Endothelial cell of umbilical vein (primary cell): ENCODE measurements around the gene ACADVL. TPM values are rescaled to one million over a fixed set of nuclear protein-coding genes. Genes with fewer than 3 reads are reported as not detected.

Experiments
- BruUV-seq: library from RNA; stranded (reverse); fragments of 400-500 nt; replicated peaks from 2 replicates; lab custom pipeline; 2021; lab: Mats Ljungman, UMichigan
- CTCF ChIA-PET: fragments of 300-600, 350-600 bp; sonication (Branson Sonifier 250); formaldehyde crosslinking; loops from one replicate; lab custom pipeline; 2021; ENCODE audit warnings: antibody characterized with exemption, inconsistent platforms; lab: Charles Lee
- POLR2A ChIA-PET: fragments of 300-600, 350-600 bp; sonication (Branson Sonifier 250); formaldehyde crosslinking; loops from one replicate; lab custom pipeline; 2021; ENCODE audit warnings: antibody characterized with exemption, inconsistent platforms; lab: Charles Lee
- DNase-seq: peaks from one replicate; pipeline ENCODE4 v3.0.0-alpha.2; 2011; ENCODE audit warnings: low read depth, low spot score
- FAIRE-seq: peaks from 2 replicates; lab custom pipeline; 2011; peaks lifted over from hg19 to GRCh38; lab: Jason Lieb, UNC
- H2AFZ ChIP-seq: 2 replicates; pipeline ENCODE4 v1.6.0; 2012; ENCODE audit warnings: low read depth, low read length, control low read depth, inconsistent platforms
- H3K27ac ChIP-seq: 2 replicates; pipeline ENCODE4 v1.5.1; 2011; ENCODE audit warnings: low read depth, mild to moderate bottlenecking, control low read depth, low read length, moderate library complexity; ENCODE audit not compliant: insufficient read depth
- H3K27me3 ChIP-seq, 2 experiments: 2 replicates each; pipeline versions ENCODE4 v1.6.0 to v1.6.1; 2011; ENCODE audit warnings: low read length in 2 of 2, mixed read lengths in 1 of 2; ENCODE audit not compliant: control insufficient read depth in 2 of 2, insufficient read depth in 2 of 2
- H3K36me3 ChIP-seq, 2 experiments: 2 replicates in 1 of 2; 3 replicates in 1 of 2; pipeline ENCODE4 v1.5.1; 2011; ENCODE audit warnings: low read length in 2 of 2, mild to moderate bottlenecking in 1 of 2, moderate library complexity in 1 of 2; ENCODE audit not compliant: control insufficient read depth in 2 of 2, insufficient read depth in 2 of 2; ENCODE audit errors: extremely low read depth in 1 of 2
- H3K4me1 ChIP-seq: 3 replicates; pipeline ENCODE4 v1.5.1; 2011; ENCODE audit warnings: mild to moderate bottlenecking, low read length; ENCODE audit not compliant: control insufficient read depth, insufficient read depth; ENCODE audit errors: extremely low read depth
- H3K4me2 ChIP-seq: 2 replicates; pipeline ENCODE4 v1.6.1; 2011; ENCODE audit warnings: low read length, control low read depth, mixed read lengths; ENCODE audit not compliant: insufficient read depth
- H3K4me3 ChIP-seq, 3 experiments: fragments of 200-600 bp in 1 of 3; sonication (generic), shearing (Covaris generic) in 1 of 3; replicated peaks in 1 of 3; 2 replicates each; pipeline ENCODE4 v1.5.1; 2011 to 2016; ENCODE audit warnings: control low read depth in 3 of 3, low read length in 3 of 3, mild to moderate bottlenecking in 2 of 3, inconsistent platforms in 1 of 3, low read depth in 1 of 3, moderate library complexity in 1 of 3; ENCODE audit not compliant: insufficient read depth in 1 of 3
- H3K79me2 ChIP-seq: 2 replicates; pipeline ENCODE4 v1.6.0; 2012; ENCODE audit warnings: low read length, inconsistent platforms; ENCODE audit not compliant: control insufficient read depth, insufficient read depth
- H3K9ac ChIP-seq: replicated peaks from 2 replicates; pipeline ENCODE3; 2011; ENCODE audit warnings: low read length, control low read depth; ENCODE audit not compliant: insufficient read depth; ENCODE audit errors: extremely low read depth
- H3K9me1 ChIP-seq: replicated peaks from 3 replicates; pipeline ENCODE4 v1.6.0; 2011; ENCODE audit warnings: mild to moderate bottlenecking, low read length; ENCODE audit not compliant: control insufficient read depth, insufficient read depth; ENCODE audit errors: extremely low read depth
- H3K9me3 ChIP-seq: replicated peaks from 2 replicates; pipeline ENCODE4 v1.5.1; 2012; ENCODE audit warnings: low read length, inconsistent platforms; ENCODE audit not compliant: control insufficient read depth, insufficient read depth
- H4K20me1 ChIP-seq: replicated peaks from 2 replicates; pipeline ENCODE3; 2011; ENCODE audit warnings: mild to moderate bottlenecking, low read length; ENCODE audit not compliant: control insufficient read depth, insufficient read depth; ENCODE audit errors: extremely low read depth
- CTCF ChIP-seq, 2 donors: IDR thresholded peaks; 1 replicate in 1 of 2; 2 replicates in 1 of 2; pipeline ENCODE4 v1.5.1; 2011; ENCODE audit warnings: low read length in 2 of 2, mild to moderate bottlenecking in 2 of 2, moderate library complexity in 2 of 2, control low read depth in 1 of 2, inconsistent platforms in 1 of 2, low read depth in 1 of 2; ENCODE audit not compliant: insufficient read depth in 1 of 2; ENCODE audit errors: extremely low read depth in 1 of 2
- EZH2 ChIP-seq: IDR thresholded peaks from 2 replicates; pipeline ENCODE4 v1.6.1; 2012; ENCODE audit warnings: borderline replicate concordance, low read depth, mild to moderate bottlenecking, moderate library complexity, low read length, inconsistent platforms; ENCODE audit not compliant: severe bottlenecking
- FOS ChIP-seq: IDR thresholded peaks from 2 replicates; pipeline ENCODE4 v1.6.1; 2011; ENCODE audit warnings: mild to moderate bottlenecking, low read length, moderate library complexity, borderline replicate concordance; ENCODE audit not compliant: insufficient read depth
- GATA2 ChIP-seq: IDR thresholded peaks from 2 replicates; pipeline ENCODE4 v1.7.0; 2011; ENCODE audit warnings: low read depth, mild to moderate bottlenecking, moderate library complexity, mixed read lengths, low read length; ENCODE audit not compliant: insufficient read length, insufficient read depth
- JUN ChIP-seq: IDR thresholded peaks from 2 replicates; pipeline ENCODE4 v1.6.1; 2011; ENCODE audit warnings: borderline replicate concordance, low read depth; ENCODE audit not compliant: insufficient read length, insufficient read depth
- MAX ChIP-seq: IDR thresholded peaks from 2 replicates; pipeline ENCODE4 v1.6.1; 2011; ENCODE audit not compliant: insufficient read depth, insufficient read length
- MYC ChIP-seq: IDR thresholded peaks from one replicate; pipeline ENCODE4 v1.6.1; 2011; ENCODE audit warnings: mild to moderate bottlenecking, low read depth, low read length
- POLR2A ChIP-seq: IDR thresholded peaks from 2 replicates; pipeline ENCODE4 v1.6.1; 2012; ENCODE audit warnings: low read depth, mild to moderate bottlenecking, control low read depth, low read length
- POLR2AphosphoS5 ChIP-seq: IDR thresholded peaks from 2 replicates; pipeline ENCODE4 v1.6.1; 2012; ENCODE audit warnings: low read depth, mild to moderate bottlenecking, control low read depth, low read length, moderate library complexity; ENCODE audit not compliant: insufficient read depth
- dilution Hi-C: fragments of 300-500 bp; cut with MboI; formaldehyde crosslinking; loops from one replicate; pipeline ENCODE4 v1.15.0; 2019; ENCODE audit warnings: low sequenced_read_pairs; ENCODE audit not compliant: extremely low pct_ligation_motif_present
- intact Hi-C: fragments of 100-400 bp; cut with micrococcal nuclease; formaldehyde crosslinking; loops from one replicate; pipeline ENCODE4 v1.10.0; 2022
- polyA plus RNA-seq, 4 experiments: library from polyadenylated mRNA; depleted of rRNA in 3 of 4; stranded (reverse) in 3 of 4; unstranded in 1 of 4; fragments of >200 nt; gene quantifications; 2 replicates each; pipeline versions ENCODE4 v1.2.1 to v1.2.3, GENCODE V29; 2011 to 2012; ENCODE audit warnings: missing spikeins in 1 of 4
- total RNA-seq: library from RNA; stranded (reverse); gene quantifications from 2 replicates; pipeline ENCODE4 v1.2.3, GENCODE V29; 2021

The ACADVL gene
- total and polyA plus RNA-seq, 2 donors (not counting 3 experiments of a cell fraction or from before 2014, with no cell fraction given), result 308 to 376 TPM

- intact Hi-C loops (loop anchor here (2.0 kb wide), 1 partner anchor 39 kb away; the partner anchor contains the start of gene SLC2A4), dilution Hi-C loops (no loop called here)
- H3K36me3 ChIP-seq, result peaks cover 6 to 21% of the 10 kb centered on the region in 2 experiments
- no peak for FAIRE-seq
- peak within 1 kb of the TSS; percentile 95 for H3K27ac ChIP-seq
- ChIA-PET CTCF (interaction anchor here (1.0 to 3.4 kb wide), 4 partner anchors 10 to 196 kb away, joined by 3 to 24 read pairs (median 12); partner anchors contain the start of genes ACADVL, CTDNEP1, DLG4 and ELP5), POLR2A (interaction anchor here (0.8 kb wide), 1 partner anchor 87 kb away, joined by 5 read pairs; the partner anchor contains the start of gene NEURL4)
- DNase-seq, result peak; percentile 94
- H3K4me2 ChIP-seq, result peak within 1 kb of the TSS; percentile 97
- peaks cover 28% of the 10 kb centered on the region for H3K4me1 ChIP-seq
- H2AFZ ChIP-seq, result peak within 1 kb of the TSS; percentile 96
- H3K4me3 ChIP-seq, result peak within 1 kb of the TSS; percentile 30 to 91 (median 83)
- H3K9me3 ChIP-seq, result no peaks in the 10 kb centered on the region
- peak; percentile 60 for TF ChIP-seq POLR2A
- TF ChIP-seq MYC, result no peak
- TF ChIP-seq FOS, result no peak
- no peak for TF ChIP-seq GATA2
- no peak for TF ChIP-seq JUN
- peak; percentile 54 for TF ChIP-seq POLR2AphosphoS5
- TF ChIP-seq EZH2, result no peak
- TF ChIP-seq MAX, result no peak
- TF ChIP-seq CTCF (IDR thresholded peaks at IDR 0.05; ENCODE audit: extremely low read depth in 1 of 2, insufficient read depth in 1 of 2, low read depth in 1 of 2, low read length in 2 of 2), result no peak
- no peaks in the 10 kb centered on the region for H3K27me3 ChIP-seq
- no peaks in the 10 kb centered on the region for H3K9me1 ChIP-seq
- H3K9ac ChIP-seq, result peak within 1 kb of the TSS; percentile 92
- H4K20me1 ChIP-seq, result no peaks in the 10 kb centered on the region
- TSS peak; percentile 90 for BruUV-seq
- H3K79me2 ChIP-seq, result peaks cover 45% of the 10 kb centered on the region
These were observed 22.3 kb downstream of the ACADVL start, which contains the start of gene GABARAP for GRCh38 chr17:7241783-7242716. Gene GABARAP (minus strand): TSS chr17:7242449. CDS start chr17:7242330, 119 bp downstream.
